Ascending aorta (tissue), 2 donors: Measurements from ENCODE around the gene PARN. TPM values are rescaled to one million over a fixed set of nuclear protein-coding genes. Genes with fewer than 3 reads are reported as not detected.

Experiments used
- DNase-seq, 2 donors: peaks; one replicate each; pipeline ENCODE4 v3.0.0-alpha.2; 2019; ENCODE audit warnings: low spot score in 2 of 2
- H3K27ac ChIP-seq, 2 donors: fragments of 200-600 bp; sonication (generic); one replicate each; pipeline ENCODE4 v1.5.1; 2016 to 2017; ENCODE audit warnings: mild to moderate bottlenecking in 1 of 2
- H3K27me3 ChIP-seq: fragments of 200-600 bp; sonication (generic); one replicate; pipeline ENCODE4 v1.5.1; 2017
- H3K36me3 ChIP-seq, 2 donors: fragments of 200-600 bp; sonication (generic); one replicate each; pipeline ENCODE4 v1.5.1; 2016
- H3K4me1 ChIP-seq, 2 donors: fragments of 200-600 bp; sonication (generic); one replicate each; pipeline ENCODE4 v1.5.1; 2016 to 2017; ENCODE audit warnings: mild to moderate bottlenecking in 1 of 2
- H3K4me3 ChIP-seq, 2 donors: fragments of 200-600 bp; sonication (generic); one replicate each; pipeline ENCODE4 v1.5.1; 2016 to 2017; ENCODE audit warnings: mild to moderate bottlenecking in 1 of 2
- H3K9me3 ChIP-seq, 2 donors: fragments of 200-600 bp; sonication (generic); one replicate each; pipeline ENCODE4 v1.5.1; 2016
- CTCF ChIP-seq, 3 experiments: fragments of 200-600 bp in 2 of 3; fragments of 450-650 bp in 1 of 3; sonication (generic) in 2 of 3; IDR thresholded peaks; one replicate each; pipeline ENCODE4 v1.5.1; 2016 to 2019; ENCODE audit warnings: antibody characterized with exemption in 3 of 3, mild to moderate bottlenecking in 1 of 3, moderate library complexity in 1 of 3
- intact Hi-C: fragments of 100-400 bp; cut with DNase I; formaldehyde crosslinking; loops from one replicate; pipeline ENCODE4 v1.15.1; 2023
- total RNA-seq: library from RNA; depleted of rRNA; stranded (reverse); fragments of >200 nt; gene quantifications from one replicate; pipeline ENCODE4 v1.1.0, GENCODE V29; 2016

Gene PARN
- total RNA-seq, 1 donor from 2014 or later, result 3.8 TPM

GRCh38 chr16:14499110-14499509, 130.9 kb downstream of the PARN start:
- intact Hi-C loops, result no loop called here
- no peak for TF ChIP-seq CTCF (IDR thresholded peaks at IDR 0.05)
- Histone ChIP-seq H3K27ac (no peak overlapping the region), H3K4me3 (no peak overlapping the region), H3K9me3 (no peaks in the 10 kb centered on the region), H3K27me3 (no peaks in the 10 kb centered on the region), H3K4me1 (peaks cover 10 to 27% of the 10 kb centered on the region in 2 donors), H3K36me3 (no peaks in the 10 kb centered on the region)
- no peak for DNase-seq

GRCh38 chr16:14497245-14498082, 132.6 kb downstream of the PARN start:
- no peak overlapping the region for H3K4me3 ChIP-seq
- H3K9me3 ChIP-seq, result no peaks in the 10 kb centered on the region
- H3K36me3 ChIP-seq, result no peaks in the 10 kb centered on the region
- no peak for DNase-seq
- no peak for TF ChIP-seq CTCF (IDR thresholded peaks at IDR 0.05)
- no peaks in the 10 kb centered on the region for H3K27me3 ChIP-seq
- no peak overlapping the region for H3K27ac ChIP-seq
- H3K4me1 ChIP-seq, result peaks cover 10 to 27% of the 10 kb centered on the region in 2 donors
- intact Hi-C loops, result no loop called here

GRCh38 chr16:14496786-14497185, 133.3 kb downstream of the PARN start:
- Histone ChIP-seq H3K4me3 (no peak overlapping the region), H3K4me1 (peaks cover 5 to 25% of the 10 kb centered on the region in 2 donors), H3K9me3 (no peaks in the 10 kb centered on the region), H3K36me3 (no peaks in the 10 kb centered on the region), H3K27me3 (no peaks in the 10 kb centered on the region), H3K27ac (no peak overlapping the region)
- no peak for TF ChIP-seq CTCF (IDR thresholded peaks at IDR 0.05)
- DNase-seq, result no peak
- intact Hi-C loops, result no loop called here

GRCh38 chr16:14496047-14496770, 133.9 kb downstream of the PARN start:
- DNase-seq, result no peak
- intact Hi-C loops, result no loop called here

More at GRCh38 chr16:14496047-14496770, 133.9 kb downstream of the PARN start:
- no peaks in the 10 kb centered on the region for H3K27me3 ChIP-seq
- no peak overlapping the region for H3K4me3 ChIP-seq
- H3K27ac ChIP-seq, result no peak overlapping the region
- H3K36me3 ChIP-seq, result no peaks in the 10 kb centered on the region
- no peaks in the 10 kb centered on the region for H3K9me3 ChIP-seq
- peaks cover 2 to 23% of the 10 kb centered on the region in 2 donors for H3K4me1 ChIP-seq
- TF ChIP-seq CTCF (IDR thresholded peaks at IDR 0.05), result no peak
